PC-3 (cell line): ENCODE results near the gene HHIPL2. TPM values are rescaled to one million over a fixed set of nuclear protein-coding genes. Genes with fewer than 3 reads are reported as not detected.

Experiments used
- ATAC-seq: fragments of 200-7000 bp; cut with Tn5 transposase; 2 replicates; pipeline ENCODE4 v1.9.1; 2020; ENCODE audit warnings: mild to moderate bottlenecking, moderate library complexity
- BruUV-seq: library from RNA; stranded (reverse); fragments of 400-500 nt; replicated peaks from 2 replicates; lab custom pipeline; 2021; lab: Mats Ljungman, UMichigan
- CTCF ChIA-PET: fragments of 300-600 bp; sonication (Branson Sonifier 250); formaldehyde crosslinking; loops from one replicate; lab custom pipeline; 2022; ENCODE audit warnings: antibody characterized with exemption; lab: Charles Lee
- POLR2A ChIA-PET: fragments of 300-600 bp; sonication (Branson Sonifier 250); formaldehyde crosslinking; loops from one replicate; lab custom pipeline; 2022; ENCODE audit warnings: antibody characterized with exemption; ENCODE audit not compliant: unreplicated experiment; lab: Charles Lee
- DNase-seq: peaks from one replicate; pipeline ENCODE4 v3.0.0-alpha.2; 2015
- H2AFZ ChIP-seq: fragments of 300-600 bp; sonication (generic); 2 replicates; pipeline ENCODE4 v1.6.0; 2016; ENCODE audit warnings: antibody characterized with exemption, low read length
- H3F3A ChIP-seq: fragments of 300-600 bp; sonication (generic); one replicate; pipeline ENCODE4 v1.6.0; 2017; ENCODE audit warnings: antibody characterized with exemption, low read length, control low read depth, mild to moderate bottlenecking; ENCODE audit not compliant: unreplicated experiment
- H3K27ac ChIP-seq: fragments of 300-600 bp; sonication (generic); 2 replicates; pipeline ENCODE4 v1.5.1; 2016; ENCODE audit warnings: mild to moderate bottlenecking, low read length
- H3K27me3 ChIP-seq: fragments of 300-600 bp; sonication (generic); 2 replicates; pipeline ENCODE4 v1.6.1; 2016; ENCODE audit warnings: low read length, mixed read lengths
- H3K36me3 ChIP-seq: fragments of 300-600 bp; sonication (generic); 2 replicates; pipeline ENCODE4 v1.6.1; 2016; ENCODE audit warnings: low read depth, mixed run types, low read length, mixed read lengths
- H3K4me1 ChIP-seq: fragments of 300-600 bp; sonication (generic); 2 replicates; pipeline ENCODE4 v1.5.1; 2016; ENCODE audit warnings: low read length; ENCODE audit not compliant: insufficient read depth
- H3K4me2 ChIP-seq: fragments of 300-600 bp; sonication (generic); 2 replicates; pipeline ENCODE4 v1.6.0; 2016; ENCODE audit warnings: low read length
- H3K4me3 ChIP-seq: fragments of 300-600 bp; sonication (generic); 2 replicates; pipeline ENCODE4 v1.5.1; 2016; ENCODE audit warnings: mild to moderate bottlenecking, low read length, mixed read lengths
- H3K79me2 ChIP-seq: fragments of 300-600 bp; sonication (generic); 2 replicates; pipeline ENCODE4 v1.6.1; 2017; ENCODE audit warnings: low read length, mixed read lengths
- H3K9ac ChIP-seq: fragments of 300-600 bp; sonication (generic); 2 replicates; pipeline ENCODE4 v1.6.0; 2016; ENCODE audit warnings: mild to moderate bottlenecking, low read length
- H3K9me2 ChIP-seq: fragments of 300-600 bp; sonication (generic); replicated peaks from 2 replicates; pipeline ENCODE4 v1.6.1; 2016; ENCODE audit warnings: mixed run types, low read length, mixed read lengths
- H3K9me3 ChIP-seq: fragments of 300-600 bp; sonication (generic); 2 replicates; pipeline ENCODE4 v1.6.1; 2016; ENCODE audit warnings: low read length, mixed read lengths
- H4K20me1 ChIP-seq: fragments of 300-600 bp; sonication (generic); 2 replicates; pipeline ENCODE4 v1.6.1; 2016; ENCODE audit warnings: low read length, mixed read lengths
- CTCF ChIP-seq: fragments of 300-600 bp; sonication (generic); conservative IDR thresholded peaks from 2 replicates; pipeline ENCODE4 v1.5.1; 2017; ENCODE audit warnings: antibody characterized with exemption, low read depth, mild to moderate bottlenecking, low read length
- EZH2 ChIP-seq: fragments of 300-600 bp; sonication (generic); IDR thresholded peaks from one replicate; pipeline ENCODE4 v1.6.1; 2017; ENCODE audit warnings: antibody characterized with exemption, mild to moderate bottlenecking, low read length; ENCODE audit not compliant: unreplicated experiment
- EZH2phosphoT487 ChIP-seq: fragments of 300-600 bp; sonication (generic); IDR thresholded peaks from 2 replicates; pipeline ENCODE4 v1.6.1; 2018; ENCODE audit warnings: mild to moderate bottlenecking, antibody characterized with exemption, low read length, borderline replicate concordance
- intact Hi-C: fragments of 100-400 bp; cut with micrococcal nuclease; formaldehyde crosslinking; loops from 2 replicates; pipeline ENCODE4 v1.9.0; 2023
- total RNA-seq: library from RNA; depleted of rRNA; stranded (reverse); fragments of >200 nt; gene quantifications from 2 replicates; pipeline ENCODE4 v1.2.3, GENCODE V29; 2014

The HHIPL2 gene
- total RNA-seq, 1 experiment from 2014 or later: 1.2 TPM

DNA sequence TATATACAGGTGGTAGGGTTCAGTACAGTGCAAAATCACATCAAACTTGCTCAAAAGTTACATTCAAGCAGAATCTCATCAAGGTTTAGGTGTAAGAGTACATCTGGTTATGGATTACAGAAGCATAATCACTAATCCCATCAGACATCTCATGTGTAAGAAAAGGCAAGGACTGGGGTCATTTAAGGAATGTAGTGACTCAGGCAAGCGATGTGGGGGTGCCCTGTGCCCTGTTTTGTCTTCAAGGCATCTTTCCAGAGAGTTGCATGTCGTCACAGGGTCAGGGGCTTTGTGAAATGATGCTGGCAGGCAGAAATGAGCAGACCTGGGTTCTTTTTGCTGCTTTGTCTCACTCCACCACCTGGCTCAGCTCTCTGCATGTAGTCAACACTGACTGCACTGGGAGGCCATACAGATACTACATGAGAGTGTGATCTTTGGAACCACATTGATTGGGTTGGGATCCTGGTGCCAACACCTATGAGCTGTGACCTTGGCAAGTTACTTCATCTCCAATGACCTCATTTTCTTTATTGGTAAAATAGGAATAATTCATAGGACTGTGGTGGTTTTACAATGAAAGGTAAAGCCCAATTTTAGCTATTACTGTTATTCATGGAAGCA is 8.2 kb upstream of the HHIPL2 start:
- H3K4me3 ChIP-seq: no peak overlapping the region
- no peaks in the 10 kb centered on the region for H3K9me3 ChIP-seq
- no peak overlapping the region for H3K9ac ChIP-seq
- H3K27ac ChIP-seq: no peak overlapping the region
- ChIA-PET POLR2A (no interaction called here), CTCF (no interaction called here)
- H3K4me2 ChIP-seq: no peak overlapping the region
- ATAC-seq: no peak
- H3K9me2 ChIP-seq: no peaks in the 10 kb centered on the region
- H3K79me2 ChIP-seq: no peaks in the 10 kb centered on the region
- peaks cover 47% of the 10 kb centered on the region for H3K36me3 ChIP-seq
- H3K4me1 ChIP-seq: peaks cover 9% of the 10 kb centered on the region; the same call in 1 of the 2 replicates
- peaks cover 3% of the 10 kb centered on the region for H3F3A ChIP-seq
- BruUV-seq: no TSS peak
- no peak for TF ChIP-seq EZH2phosphoT487
- no peak for TF ChIP-seq EZH2
- no peak for TF ChIP-seq CTCF
- H2AFZ ChIP-seq: no peak overlapping the region
- intact Hi-C loops: no loop called here
- no peaks in the 10 kb centered on the region for H4K20me1 ChIP-seq
- no peaks in the 10 kb centered on the region for H3K27me3 ChIP-seq
- no peak for DNase-seq

DNA sequence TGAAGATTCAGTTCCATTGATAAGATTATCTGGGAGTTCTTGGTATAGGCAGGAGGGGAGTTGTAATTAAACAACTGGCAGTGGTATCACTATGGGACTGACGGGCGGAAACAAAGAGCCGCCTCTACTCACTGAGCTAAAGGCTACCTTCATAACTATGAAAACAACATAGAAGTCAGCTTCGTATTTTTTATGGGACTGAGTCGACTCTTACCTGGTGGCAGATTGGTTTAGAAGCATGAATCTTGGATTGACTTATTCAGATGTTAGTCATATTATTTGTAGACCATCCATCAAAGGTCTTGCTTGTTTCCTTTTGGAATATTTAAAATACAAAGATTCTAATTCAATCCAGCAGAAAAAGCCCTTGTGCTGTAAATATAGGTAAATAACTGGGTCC is 6.3 kb upstream of the HHIPL2 start:
- no peak overlapping the region for H3K4me3 ChIP-seq
- H3K4me1 ChIP-seq: peaks cover 9% of the 10 kb centered on the region; the same call in 1 of the 2 replicates
- H4K20me1 ChIP-seq: no peaks in the 10 kb centered on the region
- no peak overlapping the region for H3K9ac ChIP-seq
- TF ChIP-seq EZH2phosphoT487 (no peak), EZH2 (no peak), CTCF (no peak)
- peaks cover 28% of the 10 kb centered on the region for H3K36me3 ChIP-seq
- no peak overlapping the region for H3K27ac ChIP-seq
- H3K9me2 ChIP-seq: no peaks in the 10 kb centered on the region
- H3K9me3 ChIP-seq: no peaks in the 10 kb centered on the region
- H2AFZ ChIP-seq: no peak overlapping the region
- peak; percentile 70 for ATAC-seq
- ChIA-PET CTCF (interaction anchor here (0.6 kb wide), 1 partner anchor 80 kb away, joined by 3 read pairs; no protein-coding TSS in a partner anchor), POLR2A (interaction anchor here (0.5 to 0.6 kb wide), 2 partner anchors 12 to 37 kb away, joined by 4 to 12 read pairs; no protein-coding TSS in a partner anchor)
- peak; percentile 54 for DNase-seq
- peaks cover 3% of the 10 kb centered on the region for H3F3A ChIP-seq
- H3K27me3 ChIP-seq: no peaks in the 10 kb centered on the region
- BruUV-seq: no TSS peak
- no peak overlapping the region for H3K4me2 ChIP-seq
- H3K79me2 ChIP-seq: no peaks in the 10 kb centered on the region
- intact Hi-C loops: no loop called here

GRCh38 chr1:222552882-222553281 is 5.0 kb upstream of the HHIPL2 start:
- no peak for ATAC-seq
- Histone ChIP-seq H3K79me2 (no peaks in the 10 kb centered on the region), H3K9me2 (no peaks in the 10 kb centered on the region), H4K20me1 (no peaks in the 10 kb centered on the region), H3K4me1 (peaks cover 15% of the 10 kb centered on the region), H3K4me3 (no peak overlapping the region), H3F3A (peaks cover 3% of the 10 kb centered on the region), H3K4me2 (no peak overlapping the region), H2AFZ (no peak overlapping the region), H3K27me3 (no peaks in the 10 kb centered on the region), H3K36me3 (peaks cover 21% of the 10 kb centered on the region), H3K9me3 (no peaks in the 10 kb centered on the region), H3K9ac (no peak overlapping the region), H3K27ac (no peak overlapping the region)
- POLR2A ChIA-PET: no interaction called here
- CTCF ChIA-PET: no interaction called here
- intact Hi-C loops: no loop called here
- BruUV-seq: no TSS peak
- DNase-seq: no peak
- no peak for TF ChIP-seq EZH2
- TF ChIP-seq CTCF: no peak
- TF ChIP-seq EZH2phosphoT487: no peak
